ENCODE data around the gene PGM2.
A peak's percentile ranks its signal among the peaks of the same experiment; 100 is the strongest.
"Not testable (repeated sequence)": the region's sequence is repeated elsewhere in the genome, so short reads cannot be mapped to it uniquely, and the experiment has no call there.

Gene PGM2

GRCh38 chr4:37826295-37827029, at the start of gene PGM2:
PGM2 (plus strand) TSS chr4:37826686; CDS start chr4:37826733, 47 bp downstream.
- peak in 1 of 2 experiments; percentile 25 for DNase-seq (ENCODE audit: low read depth in 2 of 2)

GRCh38 chr4:37779896-37780295, 46.6 kb upstream of the PGM2 start:
- DNase-seq (ENCODE audit: low read depth in 2 of 2): no peak

GRCh38 chr4:37780444-37781130, 45.9 kb upstream of the PGM2 start:
- no peak for DNase-seq (ENCODE audit: low read depth in 2 of 2)

- no peak for DNase-seq (ENCODE audit: low read depth in 2 of 2)
Measured at GRCh38 chr4:37781131-37781455, 45.4 kb upstream of the PGM2 start.

GRCh38 chr4:37786267-37786666, 40.2 kb upstream of the PGM2 start:
- DNase-seq (ENCODE audit: low read depth in 2 of 2): not testable (repeated sequence)

- DNase-seq (ENCODE audit: low read depth in 2 of 2): not testable (repeated sequence)
Measured at GRCh38 chr4:37787883-37788460, 38.5 kb upstream of the PGM2 start.

- DNase-seq (ENCODE audit: low read depth in 2 of 2): no peak
Measured at GRCh38 chr4:37788819-37789218, 37.7 kb upstream of the PGM2 start.

- no peak for DNase-seq (ENCODE audit: low read depth in 2 of 2)
Measured at GRCh38 chr4:37792241-37792640, 34.2 kb upstream of the PGM2 start.

- no peak for DNase-seq (ENCODE audit: low read depth in 2 of 2)
Measured at GRCh38 chr4:37793562-37793961, 32.9 kb upstream of the PGM2 start.

GRCh38 chr4:37794056-37794455, 32.4 kb upstream of the PGM2 start:
- no peak for DNase-seq (ENCODE audit: low read depth in 2 of 2)

- no peak for DNase-seq (ENCODE audit: low read depth in 2 of 2)
Measured at GRCh38 chr4:37795581-37796195, 30.8 kb upstream of the PGM2 start.

- DNase-seq (ENCODE audit: low read depth in 2 of 2): no peak
Measured at GRCh38 chr4:37797374-37797773, 29.1 kb upstream of the PGM2 start.

GRCh38 chr4:37797923-37798322, 28.6 kb upstream of the PGM2 start:
- no peak for DNase-seq (ENCODE audit: low read depth in 2 of 2)

GRCh38 chr4:37798616-37799015, 27.9 kb upstream of the PGM2 start:
- no peak for DNase-seq (ENCODE audit: low read depth in 2 of 2)

GRCh38 chr4:37799941-37800554, 26.4 kb upstream of the PGM2 start:
- DNase-seq (ENCODE audit: low read depth in 2 of 2): no peak

GRCh38 chr4:37802068-37802666, 24.3 kb upstream of the PGM2 start:
- DNase-seq (ENCODE audit: low read depth in 2 of 2): no peak

- DNase-seq (ENCODE audit: low read depth in 2 of 2): no peak
Measured at GRCh38 chr4:37803348-37803973, 23.0 kb upstream of the PGM2 start.

- DNase-seq (ENCODE audit: low read depth in 2 of 2): no peak
Measured at GRCh38 chr4:37805091-37805490, 21.4 kb upstream of the PGM2 start.

- DNase-seq (ENCODE audit: low read depth in 2 of 2): no peak
Measured at GRCh38 chr4:37812713-37813112, 13.8 kb upstream of the PGM2 start.

- no peak for DNase-seq (ENCODE audit: low read depth in 2 of 2)
Measured at GRCh38 chr4:37815591-37815990, 10.9 kb upstream of the PGM2 start.

- no peak for DNase-seq (ENCODE audit: low read depth in 2 of 2)
Measured at GRCh38 chr4:37816006-37816405, 10.5 kb upstream of the PGM2 start.

Measured in fibroblast of skin of left biceps (primary cell).